GM12864 (cell line): ENCODE measurements around the gene CUL7.
"Not testable (repeated sequence)": the region's sequence is repeated elsewhere in the genome, so short reads cannot be mapped to it uniquely, and the experiment has no call there.

Experiments used
- DNase-seq: peaks from one replicate; pipeline ENCODE4 v3.0.0-alpha.2; 2011; ENCODE audit warnings: low read depth
- H3K4me3 ChIP-seq: 2 replicates; pipeline ENCODE4 v1.5.1; 2011; ENCODE audit warnings: mild to moderate bottlenecking, low read depth, low read length, control low read depth
- CTCF ChIP-seq: IDR thresholded peaks from 2 replicates; pipeline ENCODE4 v1.5.1; 2011; ENCODE audit warnings: low read depth, mild to moderate bottlenecking, moderate library complexity, low read length, control low read depth, inconsistent platforms; ENCODE audit errors: missing control alignments

The CUL7 gene

GRCh38 chr6:43045371-43045930 lies 8.2 kb downstream of the CUL7 start:
- no peak overlapping the region for H3K4me3 ChIP-seq
- TF ChIP-seq CTCF, result no peak
- no peak for DNase-seq

GRCh38 chr6:43043310-43043709 lies 10.3 kb downstream of the CUL7 start:
- DNase-seq, result no peak
- no peak for TF ChIP-seq CTCF
- no peak overlapping the region for H3K4me3 ChIP-seq

GRCh38 chr6:43041475-43041874 lies 12.2 kb downstream of the CUL7 start:
- not testable (repeated sequence) for H3K4me3 ChIP-seq, DNase-seq

DNA sequence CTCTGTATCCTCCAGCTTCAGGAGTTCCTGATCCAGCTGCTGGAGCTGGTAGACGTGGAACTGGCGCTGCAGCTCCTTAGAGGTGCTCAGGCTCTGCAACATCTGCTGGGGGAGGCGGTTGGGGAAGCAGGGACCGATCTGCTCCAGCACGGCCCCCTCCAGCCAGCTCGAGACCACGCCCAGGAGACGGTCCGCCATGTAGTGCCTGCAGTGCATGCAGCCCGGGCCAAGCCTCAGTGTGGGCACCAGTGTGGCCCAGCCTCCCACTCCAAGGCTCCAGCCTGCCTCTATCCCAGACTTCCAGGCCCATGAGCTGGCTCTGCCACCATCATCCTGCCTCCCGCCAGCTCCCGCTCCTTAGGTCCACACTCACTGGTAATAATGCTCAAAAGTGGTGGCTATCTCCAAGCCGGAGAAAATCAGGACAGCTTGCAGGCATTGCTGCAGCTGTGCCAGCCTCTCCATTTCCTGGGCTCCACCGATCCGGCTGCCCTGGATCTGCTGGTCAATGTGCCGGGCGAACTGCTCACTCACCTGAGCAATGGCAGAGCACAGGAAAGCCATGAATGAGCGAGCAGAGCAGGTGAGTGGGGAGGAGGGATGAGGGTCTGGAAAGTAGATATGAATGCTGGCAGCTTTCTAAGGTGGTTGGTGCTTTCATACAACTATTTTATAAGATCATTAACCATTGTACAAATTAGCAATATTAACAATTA lies 13.0 kb downstream of the CUL7 start:
- DNase-seq, result no peak
- TF ChIP-seq CTCF, result no peak
- no peak overlapping the region for H3K4me3 ChIP-seq

DNA sequence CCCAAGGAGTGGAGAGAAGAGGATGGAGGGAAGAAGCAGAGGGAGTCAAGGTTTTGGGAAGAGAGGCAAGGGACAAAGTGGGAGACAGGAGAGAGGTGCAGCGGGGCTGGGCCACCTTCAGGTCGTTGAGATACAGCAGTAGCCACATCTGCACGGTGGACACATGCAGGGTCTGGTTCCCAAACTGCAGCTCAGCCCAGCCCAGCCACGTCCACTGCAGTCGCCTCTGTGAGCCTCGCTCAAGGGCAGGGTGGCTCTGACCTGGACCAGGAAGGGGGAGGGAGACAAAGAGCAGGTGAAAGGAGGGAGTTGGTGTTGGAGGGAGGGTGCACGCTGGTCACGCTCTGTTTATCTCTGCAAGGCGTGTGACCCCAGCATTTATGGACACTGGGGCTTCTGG lies 14.9 kb downstream of the CUL7 start:
- H3K4me3 ChIP-seq, result no peak overlapping the region
- DNase-seq, result no peak
- TF ChIP-seq CTCF, result no peak

DNA sequence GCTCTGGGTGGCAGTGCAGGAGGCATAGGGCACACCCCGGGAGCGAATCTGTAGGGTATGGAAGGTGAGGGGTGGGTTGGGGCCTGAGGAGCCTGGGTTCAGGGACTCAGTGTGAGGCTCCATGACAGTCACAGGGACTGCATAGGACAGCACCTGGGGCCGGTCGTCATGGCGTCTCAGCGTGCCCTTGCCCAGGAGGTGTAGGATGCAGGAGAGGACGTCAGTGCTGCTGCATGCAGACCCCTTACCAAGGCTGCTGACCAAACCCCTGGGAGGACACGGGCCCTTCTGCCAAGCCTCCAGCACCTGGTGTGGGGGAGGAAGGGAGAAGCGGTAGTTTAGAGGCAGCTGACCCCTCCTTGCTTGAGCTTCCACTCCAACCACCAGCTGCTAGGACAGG lies 15.9 kb downstream of the CUL7 start:
- no peak for TF ChIP-seq CTCF
- DNase-seq, result no peak
- H3K4me3 ChIP-seq, result no peak overlapping the region

DNA sequence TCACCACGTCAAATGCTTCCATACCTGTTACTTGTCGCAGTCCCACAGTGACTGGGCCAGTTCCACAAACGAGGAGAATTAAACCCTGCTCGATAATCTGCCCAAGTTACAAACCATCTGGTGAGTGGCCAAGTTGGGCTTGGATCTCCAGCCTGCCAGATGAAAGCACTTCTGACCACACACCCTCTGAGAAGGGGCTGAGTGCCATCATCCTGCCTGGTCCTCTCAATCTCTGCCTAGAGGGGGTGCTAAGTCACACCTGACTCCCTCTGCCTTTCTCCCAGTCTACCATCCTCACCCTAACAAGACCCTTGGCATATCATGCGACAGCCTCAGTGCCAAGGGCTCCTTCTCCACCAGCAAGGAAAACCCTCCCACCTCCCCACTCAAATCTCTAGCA lies 16.5 kb downstream of the CUL7 start:
- no peak for DNase-seq
- H3K4me3 ChIP-seq, result no peak overlapping the region
- TF ChIP-seq CTCF, result no peak
